ENCODE results near the gene HBS1L. TPM values are rescaled to one million over a fixed set of nuclear protein-coding genes. Genes with fewer than 3 reads are reported as not detected.

HBS1L gene
- total RNA-seq, 1 donor from 2014 or later: 41.7 TPM

DNA sequence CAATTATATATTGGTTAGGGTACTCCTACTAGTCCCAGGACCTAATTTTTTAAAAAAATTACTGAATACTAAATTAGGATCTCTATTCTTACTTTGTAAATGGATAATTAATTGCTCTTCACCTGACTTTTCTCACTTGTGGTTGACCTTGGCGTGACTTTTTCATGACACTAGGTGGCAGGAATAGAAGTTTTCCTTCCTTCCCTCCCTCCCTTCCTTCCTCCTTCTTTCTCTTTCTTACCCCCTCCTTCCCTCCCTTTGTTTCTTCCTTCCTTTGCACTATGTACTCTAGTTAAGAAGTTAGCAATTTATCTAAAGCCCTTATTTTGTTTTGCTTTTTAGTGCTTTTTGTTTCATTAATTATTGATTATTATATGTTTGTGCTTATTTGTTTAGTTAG lies 20.4 kb upstream of the HBS1L start:
- no peak for TF ChIP-seq POLR2AphosphoS5 (IDR thresholded peaks at IDR 0.05; ENCODE audit: insufficient read depth in 1 of 2, low read depth in 1 of 2)
- TF ChIP-seq POLR2A (IDR thresholded peaks at IDR 0.05): no peak
- TF ChIP-seq, protein P1, sequence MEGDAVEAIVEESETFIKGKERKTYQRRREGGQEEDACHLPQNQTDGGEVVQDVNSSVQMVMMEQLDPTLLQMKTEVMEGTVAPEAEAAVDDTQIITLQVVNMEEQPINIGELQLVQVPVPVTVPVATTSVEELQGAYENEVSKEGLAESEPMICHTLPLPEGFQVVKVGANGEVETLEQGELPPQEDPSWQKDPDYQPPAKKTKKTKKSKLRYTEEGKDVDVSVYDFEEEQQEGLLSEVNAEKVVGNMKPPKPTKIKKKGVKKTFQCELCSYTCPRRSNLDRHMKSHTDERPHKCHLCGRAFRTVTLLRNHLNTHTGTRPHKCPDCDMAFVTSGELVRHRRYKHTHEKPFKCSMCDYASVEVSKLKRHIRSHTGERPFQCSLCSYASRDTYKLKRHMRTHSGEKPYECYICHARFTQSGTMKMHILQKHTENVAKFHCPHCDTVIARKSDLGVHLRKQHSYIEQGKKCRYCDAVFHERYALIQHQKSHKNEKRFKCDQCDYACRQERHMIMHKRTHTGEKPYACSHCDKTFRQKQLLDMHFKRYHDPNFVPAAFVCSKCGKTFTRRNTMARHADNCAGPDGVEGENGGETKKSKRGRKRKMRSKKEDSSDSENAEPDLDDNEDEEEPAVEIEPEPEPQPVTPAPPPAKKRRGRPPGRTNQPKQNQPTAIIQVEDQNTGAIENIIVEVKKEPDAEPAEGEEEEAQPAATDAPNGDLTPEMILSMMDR (IDR thresholded peaks at IDR 0.05): no peak
- no peaks in the 10 kb centered on the region for H3K9me3 ChIP-seq
- no peaks in the 10 kb centered on the region for H3K27me3 ChIP-seq
- no peak for DNase-seq (ENCODE audit: extremely low spot score in 2 of 2)
- H3K27ac ChIP-seq: no peak overlapping the region
- H3K36me3 ChIP-seq: no peaks in the 10 kb centered on the region
- intact Hi-C loops (cut with DNase I): no loop called here
- H3K4me3 ChIP-seq: no peak overlapping the region
- no peaks in the 10 kb centered on the region for H3K4me1 ChIP-seq

DNA sequence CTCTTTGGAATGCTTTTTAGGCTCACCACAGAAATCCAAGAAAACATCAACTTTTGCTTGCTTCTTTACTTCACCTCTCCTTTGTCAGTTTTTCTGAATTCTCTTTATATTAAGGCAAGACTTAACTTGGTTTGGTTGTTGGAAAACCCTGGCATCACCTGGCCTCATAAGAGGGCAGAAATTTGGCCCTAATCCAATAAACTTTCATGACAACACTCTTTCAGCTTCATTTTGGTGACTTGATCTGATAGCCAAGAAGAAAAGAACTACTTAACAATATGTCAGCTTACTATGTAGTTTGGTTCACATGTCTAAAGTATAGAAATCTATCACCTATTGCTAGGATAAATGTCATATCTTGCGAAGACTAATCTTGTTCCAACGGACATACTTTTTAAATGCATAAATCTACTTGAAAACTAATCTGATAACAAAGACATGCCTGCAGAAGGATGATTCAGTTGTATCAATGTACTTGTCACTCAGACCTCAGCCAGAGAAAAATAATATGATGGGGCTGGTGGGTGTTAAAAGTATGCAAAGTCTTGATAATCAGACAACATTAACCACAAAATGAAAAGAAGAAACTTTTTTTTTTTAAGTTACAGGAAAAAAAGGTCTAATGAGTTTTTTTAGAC lies 19.3 kb upstream of the HBS1L start:
- no peak for TF ChIP-seq POLR2AphosphoS5 (IDR thresholded peaks at IDR 0.05; ENCODE audit: insufficient read depth in 1 of 2, low read depth in 1 of 2)
- no peak for TF ChIP-seq POLR2A (IDR thresholded peaks at IDR 0.05)
- TF ChIP-seq, protein P1 (IDR thresholded peaks at IDR 0.05): no peak
- no peak overlapping the region for H3K4me3 ChIP-seq
- H3K36me3 ChIP-seq: no peaks in the 10 kb centered on the region
- H3K4me1 ChIP-seq: no peaks in the 10 kb centered on the region
- no peak for DNase-seq (ENCODE audit: extremely low spot score in 2 of 2)
- no peak overlapping the region for H3K27ac ChIP-seq
- H3K9me3 ChIP-seq: no peaks in the 10 kb centered on the region
- H3K27me3 ChIP-seq: no peaks in the 10 kb centered on the region
- intact Hi-C loops (cut with DNase I): no loop called here

DNA sequence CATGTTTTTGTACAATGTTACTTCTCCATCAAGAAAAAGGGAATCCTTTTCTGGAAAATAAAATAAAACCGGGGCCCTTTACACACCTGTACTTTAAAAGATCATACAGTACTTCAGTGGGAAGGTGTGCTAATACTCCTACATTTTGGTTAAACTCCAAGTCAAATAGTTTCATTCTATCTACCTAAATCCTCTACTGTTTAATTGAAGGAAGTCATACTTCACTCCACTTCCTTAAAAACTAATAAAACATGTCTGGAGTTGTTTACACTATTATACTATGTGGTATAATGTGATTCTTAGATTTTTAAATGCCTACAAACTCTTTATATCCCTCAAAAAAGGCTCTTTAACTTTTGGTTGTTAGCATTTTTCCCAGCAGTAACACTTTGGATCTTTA lies 18.6 kb upstream of the HBS1L start:
- intact Hi-C loops (cut with DNase I): no loop called here
- Histone ChIP-seq H3K36me3 (no peaks in the 10 kb centered on the region), H3K27me3 (no peaks in the 10 kb centered on the region), H3K27ac (no peak overlapping the region), H3K4me1 (no peaks in the 10 kb centered on the region), H3K4me3 (no peak overlapping the region), H3K9me3 (no peaks in the 10 kb centered on the region)
- DNase-seq (ENCODE audit: extremely low spot score in 2 of 2): no peak
- no peak for TF ChIP-seq POLR2A (IDR thresholded peaks at IDR 0.05)
- TF ChIP-seq, protein P1 (IDR thresholded peaks at IDR 0.05): no peak
- no peak for TF ChIP-seq POLR2AphosphoS5 (IDR thresholded peaks at IDR 0.05; ENCODE audit: insufficient read depth in 1 of 2, low read depth in 1 of 2)

DNA sequence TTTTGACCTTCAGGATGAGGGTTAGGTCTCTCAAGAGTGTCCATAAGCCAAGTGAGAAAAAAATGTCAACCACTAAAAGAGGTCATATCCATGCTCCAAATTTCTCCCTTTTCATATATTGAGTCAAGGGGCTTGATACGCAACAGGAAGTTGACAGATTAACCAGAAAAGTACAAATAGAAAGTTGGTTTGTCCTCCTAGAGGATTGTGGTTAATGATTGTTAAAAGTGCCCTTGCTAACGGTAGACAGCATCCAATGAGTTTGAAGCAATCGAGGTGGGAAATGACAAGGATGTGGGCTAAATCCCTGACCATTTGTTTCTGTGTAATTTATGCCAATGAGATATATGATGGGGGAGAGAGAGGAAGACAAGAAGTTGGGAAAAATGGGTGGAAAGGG lies 18.1 kb upstream of the HBS1L start:
- DNase-seq (ENCODE audit: extremely low spot score in 2 of 2): no peak
- intact Hi-C loops (cut with DNase I): no loop called here

DNA sequence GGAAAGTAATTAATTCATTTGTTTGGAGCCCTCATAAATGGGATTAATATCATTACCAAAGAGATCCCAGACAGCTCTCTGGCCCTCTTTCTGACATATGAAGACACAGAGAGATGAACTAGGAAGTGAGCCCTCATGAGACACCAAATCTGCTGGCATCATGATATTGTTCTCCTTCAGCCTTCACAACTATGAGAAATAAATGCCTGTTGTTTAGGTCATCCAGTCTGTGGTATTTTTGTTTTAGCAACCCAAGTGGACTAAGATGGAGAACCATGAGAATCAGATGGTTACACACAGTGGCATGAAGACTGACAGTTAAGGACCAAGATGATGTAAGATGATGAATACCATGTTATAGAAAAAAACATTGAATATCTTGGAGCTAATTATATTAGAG lies 16.9 kb upstream of the HBS1L start:
- no peaks in the 10 kb centered on the region for H3K36me3 ChIP-seq
- no peak overlapping the region for H3K27ac ChIP-seq
- intact Hi-C loops (cut with DNase I): no loop called here
- TF ChIP-seq, protein P1 (IDR thresholded peaks at IDR 0.05): no peak
- TF ChIP-seq POLR2A (IDR thresholded peaks at IDR 0.05) (no peak), POLR2AphosphoS5 (IDR thresholded peaks at IDR 0.05; ENCODE audit: insufficient read depth in 1 of 2, low read depth in 1 of 2) (no peak)
- no peak for DNase-seq (ENCODE audit: extremely low spot score in 2 of 2)
- H3K9me3 ChIP-seq: no peaks in the 10 kb centered on the region
- no peaks in the 10 kb centered on the region for H3K4me1 ChIP-seq
- no peak overlapping the region for H3K4me3 ChIP-seq
- no peaks in the 10 kb centered on the region for H3K27me3 ChIP-seq

More for the DNA sequence above, 18.1 kb upstream of the HBS1L start:
- no peak overlapping the region for H3K4me3 ChIP-seq
- TF ChIP-seq, protein P1 (IDR thresholded peaks at IDR 0.05): no peak
- no peak for TF ChIP-seq POLR2A (IDR thresholded peaks at IDR 0.05)
- TF ChIP-seq POLR2AphosphoS5 (IDR thresholded peaks at IDR 0.05; ENCODE audit: insufficient read depth in 1 of 2, low read depth in 1 of 2): no peak
- no peaks in the 10 kb centered on the region for H3K9me3 ChIP-seq
- H3K36me3 ChIP-seq: no peaks in the 10 kb centered on the region
- H3K4me1 ChIP-seq: no peaks in the 10 kb centered on the region
- no peaks in the 10 kb centered on the region for H3K27me3 ChIP-seq
- H3K27ac ChIP-seq: no peak overlapping the region
